K562 (cell line): ENCODE measurements around the gene B4GALT5. TPM values are rescaled to one million over a fixed set of nuclear protein-coding genes. Genes with fewer than 3 reads are reported as not detected.

Experiments
- ATAC-seq: fragments of 200-7000 bp; cut with Tn5 transposase; 3 replicates; pipeline ENCODE4 v1.9.1; 2020; ENCODE audit warnings: moderate library complexity
- BruUV-seq: library from RNA; stranded (reverse); fragments of 400-500 nt; replicated peaks from 2 replicates; lab custom pipeline; 2021; lab: Mats Ljungman, UMichigan
- CTCF ChIA-PET: fragments of 300-600 bp; formaldehyde crosslinking; extraction: SDS; loops from one replicate; lab custom pipeline; 2021; ENCODE audit warnings: low intra/inter-chr PET ratio; lab: Yijun Ruan, JAX
- POLR2A ChIA-PET: fragments of 300-600, 350-650 bp; sonication (Branson Sonifier 250); formaldehyde crosslinking; extraction: SDS; loops from one replicate; lab custom pipeline; 2021; ENCODE audit warnings: antibody characterized with exemption, inconsistent platforms; lab: Yijun Ruan, JAX
- DNase-seq, 4 experiments: peaks; one replicate each; pipeline versions ENCODE4 v3.0.0 to v3.0.0-alpha.2; 2011 to 2018; ENCODE audit warnings: low spot score in 3 of 4, mixed read lengths in 3 of 4; ENCODE audit errors: extremely low read depth in 1 of 4
- FAIRE-seq: peaks from 2 replicates; lab custom pipeline; 2011; peaks lifted over from hg19 to GRCh38; lab: Jason Lieb, UNC
- H2AFZ ChIP-seq: 2 replicates; pipeline ENCODE4 v1.6.0; 2011; ENCODE audit warnings: low read depth, low read length, control low read depth, inconsistent platforms
- H3K27ac ChIP-seq: fragments of 200-600 bp; 3 replicates; pipeline ENCODE4 v1.8.0; 2011; ENCODE audit warnings: low read depth, mild to moderate bottlenecking, control low read depth, inconsistent platforms, low read length, moderate library complexity, mixed read lengths; ENCODE audit errors: extremely low read depth
- H3K27me3 ChIP-seq, 2 experiments: fragments of 300-600 bp in 1 of 2; 2 replicates in 1 of 2; 3 replicates in 1 of 2; pipeline versions ENCODE4 v1.6.0 to v1.8.0; 2011; ENCODE audit warnings: inconsistent platforms in 2 of 2, low read length in 2 of 2, mild to moderate bottlenecking in 1 of 2, mixed read lengths in 1 of 2, moderate library complexity in 1 of 2; ENCODE audit not compliant: control insufficient read depth in 2 of 2, insufficient read depth in 2 of 2
- H3K36me3 ChIP-seq: fragments of 300-600 bp; 3 replicates; pipeline ENCODE4 v1.8.0; 2011; ENCODE audit warnings: mild to moderate bottlenecking, low read length, inconsistent platforms; ENCODE audit not compliant: control insufficient read depth, insufficient read depth
- H3K4me1 ChIP-seq, 2 experiments: fragments of 200-600 bp in 1 of 2; replicated peaks in 1 of 2; 2 replicates in 1 of 2; 3 replicates in 1 of 2; pipeline versions ENCODE4 v1.5.1 to v1.8.0; 2011; ENCODE audit warnings: inconsistent platforms in 2 of 2, low read length in 2 of 2, mild to moderate bottlenecking in 1 of 2, mixed read lengths in 1 of 2, moderate library complexity in 1 of 2; ENCODE audit not compliant: control insufficient read depth in 2 of 2, insufficient read depth in 2 of 2
- H3K4me2 ChIP-seq: 2 replicates; pipeline ENCODE4 v1.6.1; 2011; ENCODE audit warnings: low read length, control low read depth, inconsistent platforms, mixed read lengths; ENCODE audit not compliant: insufficient read depth
- H3K4me3 ChIP-seq: fragments of 200-600 bp; sonication (generic), shearing (Covaris generic); 2 replicates; pipeline ENCODE4 v1.5.1; 2016; ENCODE audit warnings: control low read depth, inconsistent platforms
- H3K79me2 ChIP-seq: fragments of 200-600 bp; 3 replicates; pipeline ENCODE4 v1.8.0; 2011; ENCODE audit warnings: low read length, inconsistent platforms; ENCODE audit not compliant: control insufficient read depth, insufficient read depth
- H3K9ac ChIP-seq, 2 experiments: 2 replicates each; pipeline versions ENCODE4 v1.6.0 to v1.6.1; 2011; ENCODE audit warnings: low read depth in 2 of 2, low read length in 2 of 2, control low read depth in 1 of 2, inconsistent platforms in 1 of 2, mild to moderate bottlenecking in 1 of 2, mixed read lengths in 1 of 2; ENCODE audit not compliant: insufficient read depth in 1 of 2
- H3K9me1 ChIP-seq: one replicate; pipeline ENCODE4 v1.6.0; 2011; ENCODE audit warnings: inconsistent platforms, mild to moderate bottlenecking, low read length, moderate library complexity; ENCODE audit not compliant: control insufficient read depth, insufficient read depth
- H3K9me3 ChIP-seq: replicated peaks from 2 replicates; pipeline ENCODE4 v1.5.1; 2011; ENCODE audit warnings: low read depth, low read length, inconsistent platforms; ENCODE audit not compliant: control insufficient read depth, insufficient read depth
- H4K20me1 ChIP-seq: replicated peaks from 2 replicates; pipeline ENCODE4 v1.6.1; 2011; ENCODE audit warnings: low read length, inconsistent platforms, mixed read lengths; ENCODE audit not compliant: control insufficient read depth, insufficient read depth
- CTBP1 ChIP-seq: fragments of 450-650 bp; IDR thresholded peaks from 2 replicates; pipeline ENCODE4 v1.6.1; 2016; ENCODE audit warnings: borderline replicate concordance
- ETV1 ChIP-seq: fragments of 450-650 bp; conservative IDR thresholded peaks from 2 replicates; pipeline ENCODE4 v1.6.1; 2016; ENCODE audit warnings: missing genetic modification characterization, control low read depth, low read depth, missing compliant biosample characterization
- GTF3C2 ChIP-seq: IDR thresholded peaks from 3 replicates; pipeline ENCODE4 v1.6.1; 2011; ENCODE audit warnings: borderline replicate concordance, mild to moderate bottlenecking, moderate library complexity; ENCODE audit not compliant: insufficient read length; ENCODE audit errors: extremely low read depth
- MTA3 ChIP-seq: fragments of 450-650 bp; formaldehyde crosslinking; IDR thresholded peaks from 2 replicates; pipeline ENCODE4 v1.6.1; 2017; ENCODE audit warnings: mild to moderate bottlenecking, borderline replicate concordance
- NFATC3 ChIP-seq: fragments of 450-650 bp; IDR thresholded peaks from 2 replicates; pipeline ENCODE4 v1.6.1; 2017; ENCODE audit warnings: mild to moderate bottlenecking
- NR2C1 ChIP-seq, 2 experiments: fragments of 450-650 bp; IDR thresholded peaks; 2 replicates each; pipeline ENCODE4 v1.6.1; 2017; ENCODE audit warnings: mild to moderate bottlenecking in 2 of 2, antibody characterized with exemption in 1 of 2, inconsistent platforms in 1 of 2, missing compliant biosample characterization in 1 of 2, missing genetic modification characterization in 1 of 2
- SMC3 ChIP-seq: conservative IDR thresholded peaks from 2 replicates; pipeline ENCODE4 v1.6.1; 2011; ENCODE audit warnings: low read depth, low read length, improper control_type of control experiment; ENCODE audit not compliant: insufficient read depth
- SNAPC5 ChIP-seq: fragments of 250-450 bp; sonication (Bioruptor Pico); IDR thresholded peaks from 2 replicates; pipeline ENCODE4 v1.8.0; 2021; ENCODE audit warnings: moderate library complexity, mild to moderate bottlenecking, inconsistent platforms
- ZNF23 ChIP-seq: fragments of 250-450 bp; sonication (Bioruptor Pico); IDR thresholded peaks from 2 replicates; pipeline ENCODE4 v1.4.0; 2020; ENCODE audit warnings: mild to moderate bottlenecking
- ZNF41 ChIP-seq: fragments of 250-450 bp; sonication (Bioruptor Pico); conservative IDR thresholded peaks from 2 replicates; pipeline ENCODE4 v1.4.0; 2020; ENCODE audit warnings: mild to moderate bottlenecking
- WGBS: fragments of 100-300 bp; shearing (Covaris generic); methylation state at CpG from one replicate; pipeline ENCODE4 v1.1.6; 2016; ENCODE audit warnings: low coverage, mixed read lengths; ENCODE audit not compliant: insufficient coverage; ENCODE audit errors: missing lambda C conversion rate; 5-methylcytosine and 5-hydroxymethylcytosine counted together
- in situ Hi-C: fragments of 300-500 bp; cut with MboI; formaldehyde crosslinking; loops from 4 replicates; pipeline ENCODE4 v1.15.0; 2018; ENCODE audit warnings: inconsistent platforms, mixed read lengths
- intact Hi-C: fragments of 100-400 bp; cut with micrococcal nuclease; formaldehyde crosslinking; loops from 2 replicates; pipeline ENCODE4 v1.14.2; 2022
- polyA plus RNA-seq, 8 experiments: library from polyadenylated mRNA; depleted of rRNA in 4 of 8; stranded (reverse) in 5 of 8; unstranded in 3 of 8; fragments of >200 nt; fragmentation: Nextera tagmentation in 2 of 8; fragmentation: Illumina TruSeq in 1 of 8; extraction: Ambion mirVana in 2 of 8; extraction: Trizol in 1 of 8; gene quantifications; 2 replicates each; pipeline versions ENCODE4 v1.2.1 to v1.2.3, GENCODE V29; 2011 to 2014; ENCODE audit warnings: inconsistent platforms in 1 of 8, missing spikeins in 1 of 8
- total RNA-seq, 7 experiments: library from RNA; depleted of rRNA in 6 of 7; stranded (reverse); fragments of >200 nt in 6 of 7; fragmentation: Illumina TruSeq in 2 of 7; extraction: Trizol in 2 of 7; gene quantifications; 2 replicates each; pipeline versions ENCODE4 v1.2.1 to v1.2.3, GENCODE V29; 2011 to 2021; ENCODE audit warnings: low replicate concordance in 1 of 7
- TF ChIP-seq, protein P1 (sequence below): fragments of 250-450 bp; sonication (Bioruptor Pico); IDR thresholded peaks from 2 replicates; pipeline ENCODE4 v1.4.0; 2020; ENCODE audit warnings: borderline replicate concordance

Gene B4GALT5
- total and polyA plus RNA-seq, 9 of the 15 experiments (the other 6 are each of a cell fraction or from before 2014, with no cell fraction given), result 8.5 to 32.6 (median 23.4) TPM

- TF ChIP-seq, protein P1, sequence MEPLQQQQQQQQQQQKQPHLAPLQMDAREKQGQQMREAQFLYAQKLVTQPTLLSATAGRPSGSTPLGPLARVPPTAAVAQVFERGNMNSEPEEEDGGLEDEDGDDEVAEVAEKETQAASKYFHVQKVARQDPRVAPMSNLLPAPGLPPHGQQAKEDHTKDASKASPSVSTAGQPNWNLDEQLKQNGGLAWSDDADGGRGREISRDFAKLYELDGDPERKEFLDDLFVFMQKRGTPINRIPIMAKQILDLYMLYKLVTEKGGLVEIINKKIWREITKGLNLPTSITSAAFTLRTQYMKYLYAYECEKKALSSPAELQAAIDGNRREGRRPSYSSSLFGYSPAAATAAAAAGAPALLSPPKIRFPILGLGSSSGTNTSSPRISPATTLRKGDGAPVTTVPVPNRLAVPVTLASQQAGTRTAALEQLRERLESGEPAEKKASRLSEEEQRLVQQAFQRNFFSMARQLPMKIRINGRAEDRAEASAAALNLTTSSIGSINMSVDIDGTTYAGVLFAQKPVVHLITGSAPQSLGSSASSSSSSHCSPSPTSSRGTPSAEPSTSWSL (CRISPR knock-in tag), result no peak
- no peak for TF ChIP-seq SMC3
These were observed 39.0 kb downstream of the B4GALT5 start (continued) for GRCh38 chr20:49674383-49675352.

DNA sequence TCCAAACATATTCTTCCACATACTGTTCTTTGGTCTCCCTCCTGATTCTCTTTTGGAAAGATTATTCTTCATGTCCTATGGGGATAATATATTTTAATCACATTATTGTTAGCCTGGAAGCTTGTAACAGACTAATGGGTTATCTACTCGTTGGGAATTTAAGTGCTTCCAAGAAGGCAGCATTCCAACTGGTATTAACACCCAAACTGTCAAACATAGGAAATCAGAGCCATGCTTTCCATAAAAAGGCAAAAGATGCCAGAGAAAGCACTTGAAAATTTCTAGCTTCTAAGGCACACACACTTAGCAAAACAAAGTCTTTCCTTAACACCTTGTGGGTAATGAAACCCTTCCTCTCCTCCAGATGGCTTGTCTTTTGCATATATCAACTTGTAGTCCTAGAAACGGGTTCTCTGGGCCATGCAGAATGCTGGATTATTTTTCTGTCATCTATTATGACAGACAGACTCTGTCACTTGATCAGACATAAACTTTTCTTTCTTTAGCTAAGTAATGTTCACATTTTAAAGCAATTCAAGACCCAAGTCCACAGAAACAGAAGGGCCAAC lies 41.5 kb downstream of the B4GALT5 start:
- 23% methylated on average over 2 of the region's 2 CpGs for WGBS
- ChIA-PET POLR2A (interaction anchor here (1.8 kb wide), 1 partner anchor 39 kb away, joined by 4 read pairs; no protein-coding TSS in a partner anchor), CTCF (no interaction called here)
- DNase-seq, result no peak
- in situ Hi-C loops, result no loop called here
- no peaks in the 10 kb centered on the region for H3K27me3 ChIP-seq
- no peak overlapping the region for H3K4me3 ChIP-seq
- no peak overlapping the region for H3K9ac ChIP-seq
- H3K9me1 ChIP-seq, result no peaks in the 10 kb centered on the region
- peaks cover 4% of the 10 kb centered on the region; the same call in 1 of the 3 replicates for H3K36me3 ChIP-seq
- intact Hi-C loops, result no loop called here
- BruUV-seq, result no TSS peak
- ATAC-seq, result no peak
- H3K27ac ChIP-seq, result no peak overlapping the region; the same call in 2 of the 3 replicates
- no peak for FAIRE-seq
- no peak overlapping the region for H2AFZ ChIP-seq
- 0 out of 2 replicates have a peak, but pooled peaks cover 6% of the 10 kb centered on the region for H4K20me1 ChIP-seq
- no peak overlapping the region; the same call in 1 of the 2 replicates for H3K4me2 ChIP-seq
- peaks cover 96% of the 10 kb centered on the region for H3K79me2 ChIP-seq
- peaks cover 18 to 69% of the 10 kb centered on the region in 2 experiments; a peak in 4 of 5 replicates for H3K4me1 ChIP-seq
- H3K9me3 ChIP-seq, result no peaks in the 10 kb centered on the region
- TF ChIP-seq ZNF23 (CRISPR knock-in tag), result no peak
- TF ChIP-seq GTF3C2, result no peak
- no peak for TF ChIP-seq NFATC3
- no peak for TF ChIP-seq SNAPC5 (CRISPR knock-in tag)
- no peak for TF ChIP-seq ETV1
- TF ChIP-seq ZNF41, result no peak
- TF ChIP-seq NR2C1 (IDR thresholded peaks at IDR 0.05), result no peak
- TF ChIP-seq NR2C1 (tag; IDR thresholded peaks at IDR 0.05), result no peak
- TF ChIP-seq MTA3, result no peak
- no peak for TF ChIP-seq CTBP1
